CD8-positive, alpha-beta memory T cell (primary cell): ENCODE data around the gene HIRA. TPM values are rescaled to one million over a fixed set of nuclear protein-coding genes. Genes with fewer than 3 reads are reported as not detected.

ENCODE experiments used
- CTCF ChIA-PET: fragments of 350-600 bp; sonication (Branson Sonifier 250); formaldehyde crosslinking; loops from one replicate; lab custom pipeline; 2021; ENCODE audit warnings: antibody characterized with exemption; lab: Charles Lee
- POLR2A ChIA-PET: fragments of 350-600 bp; sonication (Branson Sonifier 250); formaldehyde crosslinking; loops from one replicate; lab custom pipeline; 2021; ENCODE audit warnings: antibody characterized with exemption; lab: Charles Lee
- DNase-seq, 5 donors: peaks; one replicate each; pipeline versions ENCODE4 v3.0.0 to v3.0.0-alpha.2; 2020 to 2022; ENCODE audit warnings: mixed read lengths in 1 of 5
- H3K27ac ChIP-seq: one replicate; pipeline ENCODE4 v1.7.0; 2013; ENCODE audit warnings: low read depth, mild to moderate bottlenecking, low read length, moderate library complexity
- H3K27me3 ChIP-seq: 2 replicates; pipeline ENCODE4 v1.7.0; 2013; ENCODE audit warnings: low read length, mild to moderate bottlenecking; ENCODE audit not compliant: insufficient read depth, poor library complexity, severe bottlenecking
- H3K36me3 ChIP-seq: 2 replicates; pipeline ENCODE4 v1.7.0; 2013; ENCODE audit warnings: mild to moderate bottlenecking, low read length, moderate library complexity; ENCODE audit not compliant: insufficient read depth
- H3K4me1 ChIP-seq: 2 replicates; pipeline ENCODE4 v1.7.0; 2013; ENCODE audit warnings: mild to moderate bottlenecking, low read length, moderate library complexity; ENCODE audit not compliant: insufficient read depth
- H3K4me3 ChIP-seq: 2 replicates; pipeline ENCODE4 v1.7.0; 2013; ENCODE audit warnings: mild to moderate bottlenecking, low read length
- H3K9me3 ChIP-seq: 2 replicates; pipeline ENCODE4 v1.7.0; 2013; ENCODE audit warnings: mild to moderate bottlenecking, low read length
- H3K27ac Mint-ChIP-seq, 8 donors: one replicate each; pipeline ENCODE4 v1.8.0; 2020 to 2021; ENCODE audit warnings: mixed read lengths in 8 of 8, mild to moderate bottlenecking in 6 of 8, inconsistent platforms in 3 of 8, moderate library complexity in 3 of 8
- H3K27me3 Mint-ChIP-seq, 2 donors: one replicate each; pipeline ENCODE4 v1.8.0; 2020 to 2021; ENCODE audit warnings: mixed read lengths in 2 of 2, mild to moderate bottlenecking in 1 of 2, moderate library complexity in 1 of 2
- H3K36me3 Mint-ChIP-seq, 3 donors: one replicate each; pipeline ENCODE4 v1.8.0; 2020 to 2021; ENCODE audit warnings: mixed read lengths in 3 of 3, inconsistent platforms in 1 of 3, mild to moderate bottlenecking in 1 of 3
- H3K4me1 Mint-ChIP-seq, 3 donors: one replicate each; pipeline ENCODE4 v1.8.0; 2020 to 2021; ENCODE audit warnings: mixed read lengths in 3 of 3, inconsistent platforms in 1 of 3, mild to moderate bottlenecking in 1 of 3
- H3K4me3 Mint-ChIP-seq, 7 donors: one replicate each; pipeline ENCODE4 v1.8.0; 2020 to 2021; ENCODE audit warnings: mixed read lengths in 7 of 7, mild to moderate bottlenecking in 6 of 7, moderate library complexity in 4 of 7, inconsistent platforms in 2 of 7
- H3K9me3 Mint-ChIP-seq, 5 donors: one replicate each; pipeline ENCODE4 v1.8.0; 2020 to 2022; ENCODE audit warnings: mixed read lengths in 5 of 5, mild to moderate bottlenecking in 3 of 5, moderate library complexity in 2 of 5, inconsistent platforms in 1 of 5
- polyA plus RNA-seq: library from polyadenylated mRNA; unstranded; fragments of 300-500 nt; fragmentation: Illumina TruSeq; gene quantifications from one replicate; pipeline ENCODE4 v1.2.3, GENCODE V29; 2021
- total RNA-seq, 2 experiments: library from RNA; stranded (reverse); gene quantifications; one replicate each; pipeline ENCODE4 v1.2.3, GENCODE V29; 2021

Gene HIRA
- total and polyA plus RNA-seq, 3 experiments from 2014 or later: 4.6 to 44.8 (median 38.5) TPM

DNA sequence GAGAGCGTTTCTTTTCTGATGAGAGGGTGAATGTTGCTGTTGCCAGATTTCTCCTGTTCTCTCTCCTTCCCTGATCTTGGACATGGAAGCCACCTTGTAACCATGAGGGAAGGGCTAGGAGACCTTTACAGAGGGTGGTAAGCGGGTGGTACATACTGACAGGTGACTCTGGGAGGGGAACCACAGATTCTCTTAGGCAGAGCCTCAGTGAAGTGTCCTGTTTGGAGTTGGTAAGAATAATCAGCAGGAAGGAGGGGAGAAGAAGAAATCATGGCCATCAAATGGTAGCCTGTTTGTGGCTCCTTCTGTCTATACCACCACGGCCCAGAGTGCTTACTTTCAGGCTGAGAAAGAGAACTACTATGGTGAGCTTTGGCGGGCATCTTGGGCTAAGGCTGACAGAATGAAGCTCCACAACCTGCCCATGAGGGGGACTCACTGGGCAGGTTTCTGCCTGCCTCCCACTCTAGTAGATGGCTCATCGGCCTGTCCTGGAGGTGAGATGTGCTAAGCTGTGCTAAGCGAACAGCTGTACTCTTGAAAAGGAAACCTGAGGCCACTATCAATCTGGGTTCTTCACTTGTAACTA is 84.8 kb downstream of the HIRA start:
- Histone ChIP-seq H3K36me3 (peaks cover 24% of the 10 kb centered on the region), H3K4me1 (no peaks in the 10 kb centered on the region), H3K27me3 (no peaks in the 10 kb centered on the region), H3K9me3 (no peaks in the 10 kb centered on the region), H3K4me3 (no peak overlapping the region), H3K27ac (no peak overlapping the region)
- Mint-ChIP-seq H3K4me1 (peaks cover 0 to 12% (median 8%) of the 10 kb centered on the region in 3 donors), H3K9me3 (no peaks in the 10 kb centered on the region), H3K4me3 (no peak overlapping the region), H3K27ac (peak overlapping the region in 4 of 8 donors; percentile 18 to 82 (median 70)), H3K36me3 (peaks cover 39 to 86% (median 41%) of the 10 kb centered on the region in 3 donors), H3K27me3 (peaks cover 0 to 3% of the 10 kb centered on the region in 2 donors)
- POLR2A ChIA-PET: no interaction called here
- DNase-seq: no peak
- CTCF ChIA-PET: no interaction called here

DNA sequence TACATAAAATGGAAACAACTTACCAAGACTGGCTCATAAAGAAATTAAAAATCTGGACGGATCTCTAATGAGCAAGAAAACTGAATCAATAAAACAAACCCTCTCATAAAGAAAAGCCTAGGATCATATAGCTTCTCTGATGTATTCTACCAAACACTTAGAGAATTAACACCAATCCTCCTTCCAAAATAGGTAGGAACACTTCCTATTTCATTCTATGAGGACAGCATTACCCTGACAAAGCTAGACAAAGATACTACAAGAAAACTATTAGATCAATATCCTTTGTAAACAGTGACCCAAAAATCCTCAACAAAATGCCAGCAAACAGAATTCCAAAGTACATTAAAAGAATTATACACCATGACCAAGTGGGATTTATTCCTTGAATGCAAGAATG is 87.1 kb downstream of the HIRA start:
- no peak overlapping the region for H3K4me3 Mint-ChIP-seq
- CTCF ChIA-PET: no interaction called here
- H3K4me1 Mint-ChIP-seq: peaks cover 0 to 17% (median 7%) of the 10 kb centered on the region in 3 donors
- peak overlapping the region in 1 of 8 donors; percentile 2 for H3K27ac Mint-ChIP-seq
- H3K36me3 Mint-ChIP-seq: peaks cover 39 to 86% (median 45%) of the 10 kb centered on the region in 3 donors
- Histone ChIP-seq H3K4me1 (no peaks in the 10 kb centered on the region), H3K9me3 (no peaks in the 10 kb centered on the region), H3K4me3 (no peak overlapping the region), H3K36me3 (peaks cover 18% of the 10 kb centered on the region), H3K27ac (no peak overlapping the region), H3K27me3 (no peaks in the 10 kb centered on the region)
- POLR2A ChIA-PET: no interaction called here
- peaks cover 5 to 12% (median 8%) of the 10 kb centered on the region in 5 donors for H3K9me3 Mint-ChIP-seq
- DNase-seq: no peak
- H3K27me3 Mint-ChIP-seq: no peaks in the 10 kb centered on the region

DNA sequence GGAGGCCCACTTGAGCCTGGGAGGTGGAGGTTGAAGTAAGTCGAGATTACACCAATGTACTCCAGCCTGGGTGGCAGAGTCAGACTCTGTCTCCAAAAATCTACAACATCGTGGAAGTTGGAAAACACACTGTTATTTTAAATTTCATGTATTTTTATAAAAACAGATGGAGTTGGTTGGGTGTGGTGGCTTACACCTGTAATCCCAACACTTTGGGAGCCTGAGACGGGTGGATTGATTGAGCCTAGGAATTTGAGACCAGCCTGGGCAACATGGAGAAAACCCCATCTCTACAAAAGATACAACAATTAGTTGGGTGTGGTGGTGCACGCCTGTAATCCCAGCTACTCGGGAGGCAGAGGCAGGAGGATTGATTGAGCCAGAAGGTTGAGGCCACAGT is 88.1 kb downstream of the HIRA start:
- H3K4me3 Mint-ChIP-seq: no peak overlapping the region
- peaks cover 18% of the 10 kb centered on the region for H3K36me3 ChIP-seq
- peaks cover 46 to 90% (median 55%) of the 10 kb centered on the region in 3 donors for H3K36me3 Mint-ChIP-seq
- peaks cover 12 to 21% (median 14%) of the 10 kb centered on the region in 5 donors for H3K9me3 Mint-ChIP-seq
- H3K9me3 ChIP-seq: no peaks in the 10 kb centered on the region
- no peaks in the 10 kb centered on the region for H3K27me3 Mint-ChIP-seq
- ChIA-PET POLR2A (no interaction called here), CTCF (no interaction called here)
- no peak overlapping the region for H3K27ac ChIP-seq
- H3K27ac Mint-ChIP-seq: peak overlapping the region in 2 of 8 donors; percentile 32 to 47
- no peak overlapping the region for H3K4me3 ChIP-seq
- peaks cover 0 to 17% (median 9%) of the 10 kb centered on the region in 3 donors for H3K4me1 Mint-ChIP-seq
- no peak for DNase-seq
- no peaks in the 10 kb centered on the region for H3K27me3 ChIP-seq
- no peaks in the 10 kb centered on the region for H3K4me1 ChIP-seq

DNA sequence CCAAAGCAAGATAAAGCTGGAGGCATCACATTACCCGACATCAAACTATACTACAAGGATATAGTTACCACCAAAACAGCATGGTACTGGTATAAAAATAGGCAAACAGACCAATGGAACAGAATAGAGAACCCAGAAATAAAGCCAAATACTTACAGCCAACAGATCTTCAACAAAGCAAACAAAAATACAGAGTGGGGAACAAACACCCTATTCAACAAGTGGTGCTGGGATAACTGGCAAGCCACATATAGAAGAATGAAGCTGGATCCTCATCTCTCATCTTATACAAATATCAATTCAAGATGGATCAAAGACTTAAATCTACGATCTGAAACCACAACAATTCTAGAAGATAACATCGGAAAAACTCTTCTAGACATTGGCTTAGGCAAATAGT is 90.0 kb downstream of the HIRA start:
- H3K27ac Mint-ChIP-seq: peak overlapping the region in 2 of 8 donors; percentile 11 to 52
- no peaks in the 10 kb centered on the region for H3K27me3 Mint-ChIP-seq

DNA sequence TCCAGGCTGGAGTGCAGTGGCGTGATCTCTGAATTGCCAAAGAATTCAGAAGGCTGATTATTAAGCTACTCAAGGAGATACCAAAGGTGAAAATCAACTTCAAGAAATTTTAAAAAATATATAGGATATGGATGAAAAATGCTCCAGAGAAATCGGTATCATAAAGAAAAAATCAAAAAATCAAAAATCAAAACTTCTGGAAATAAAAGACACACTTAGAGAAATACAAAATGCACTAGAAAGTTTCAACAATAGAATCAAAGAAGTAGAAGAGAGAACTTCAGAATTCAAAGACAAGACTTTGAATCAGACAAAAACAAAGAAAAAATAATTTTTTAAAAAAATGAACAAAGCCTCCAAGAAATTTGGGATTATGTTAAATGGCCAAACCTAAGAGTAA is 94.4 kb downstream of the HIRA start:
- Histone ChIP-seq H3K9me3 (peaks cover 20% of the 10 kb centered on the region), H3K27ac (no peak overlapping the region), H3K4me3 (no peak overlapping the region), H3K36me3 (peaks cover 37% of the 10 kb centered on the region), H3K27me3 (no peaks in the 10 kb centered on the region), H3K4me1 (no peaks in the 10 kb centered on the region)
- Mint-ChIP-seq H3K27me3 (no peaks in the 10 kb centered on the region), H3K4me1 (peaks cover 0 to 8% (median 4%) of the 10 kb centered on the region in 3 donors), H3K4me3 (no peak overlapping the region), H3K9me3 (peaks cover 52 to 74% (median 63%) of the 10 kb centered on the region in 5 donors), H3K27ac (no peak overlapping the region), H3K36me3 (peaks cover 63 to 90% (median 84%) of the 10 kb centered on the region in 3 donors)
- CTCF ChIA-PET: no interaction called here
- POLR2A ChIA-PET: no interaction called here
- no peak for DNase-seq

More for the DNA sequence above, 90.0 kb downstream of the HIRA start:
- DNase-seq: no peak
- H3K36me3 Mint-ChIP-seq: peaks cover 55 to 93% (median 72%) of the 10 kb centered on the region in 3 donors
- H3K4me3 ChIP-seq: no peak overlapping the region
- H3K27me3 ChIP-seq: no peaks in the 10 kb centered on the region
- no peaks in the 10 kb centered on the region for H3K4me1 ChIP-seq
- peaks cover 13% of the 10 kb centered on the region for H3K9me3 ChIP-seq
- CTCF ChIA-PET: no interaction called here
- peaks cover 21% of the 10 kb centered on the region for H3K36me3 ChIP-seq
- peaks cover 0 to 17% (median 9%) of the 10 kb centered on the region in 3 donors for H3K4me1 Mint-ChIP-seq
- H3K27ac ChIP-seq: no peak overlapping the region
- H3K9me3 Mint-ChIP-seq: peaks cover 28 to 39% (median 33%) of the 10 kb centered on the region in 5 donors
- H3K4me3 Mint-ChIP-seq: no peak overlapping the region
- POLR2A ChIA-PET: no interaction called here

DNA sequence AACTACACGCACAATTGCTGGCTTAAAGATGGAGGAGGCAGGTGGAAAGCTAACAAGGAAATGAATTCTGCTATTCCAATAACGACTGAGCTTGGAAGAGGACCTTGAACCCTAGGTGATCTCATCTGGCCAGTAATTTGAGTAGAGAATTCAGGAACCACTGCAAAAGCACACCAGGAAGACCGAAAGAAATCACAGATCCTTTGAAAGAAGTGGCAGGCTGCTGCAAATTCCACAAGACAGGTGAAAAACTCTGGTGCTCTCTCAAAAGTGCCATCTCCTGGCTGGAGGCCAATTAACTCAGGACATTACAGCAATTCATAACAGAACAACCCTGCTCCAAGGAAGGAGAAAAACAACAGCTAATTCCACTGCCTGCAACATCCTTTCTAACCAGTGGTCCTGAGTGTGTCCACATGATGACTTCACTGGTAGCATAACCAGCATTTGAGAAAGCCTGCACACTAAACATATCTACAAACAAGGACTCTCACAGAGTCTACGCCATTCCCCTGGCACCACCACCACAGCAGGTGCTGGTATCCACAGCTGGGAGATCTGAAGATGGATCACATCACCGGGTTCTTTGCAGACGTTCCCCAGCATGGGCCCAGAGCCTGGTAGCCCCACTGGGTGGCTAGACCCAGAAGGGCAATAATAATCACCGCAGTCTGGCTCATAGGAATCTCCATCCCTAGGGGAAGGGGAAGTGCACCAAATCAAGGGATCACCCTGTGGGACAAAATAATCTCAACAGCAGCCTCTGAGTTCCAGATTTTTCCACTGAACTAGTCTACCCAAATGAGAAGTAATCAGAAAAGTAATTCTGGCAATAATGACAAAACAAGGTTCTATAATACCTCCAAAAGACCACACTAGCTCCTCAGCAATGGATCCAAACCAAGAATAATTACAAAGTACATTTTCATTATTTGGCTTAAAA is 95.1 kb downstream of the HIRA start:
- H3K36me3 Mint-ChIP-seq: peaks cover 63 to 90% (median 85%) of the 10 kb centered on the region in 3 donors
- H3K9me3 Mint-ChIP-seq: peaks cover 53 to 78% (median 63%) of the 10 kb centered on the region in 5 donors
- POLR2A ChIA-PET: no interaction called here
- no peak overlapping the region for H3K4me3 ChIP-seq
- DNase-seq: no peak
- H3K4me1 Mint-ChIP-seq: peaks cover 0 to 3% (median 2%) of the 10 kb centered on the region in 3 donors
- no peak overlapping the region for H3K27ac ChIP-seq
- no peaks in the 10 kb centered on the region for H3K4me1 ChIP-seq
- H3K27me3 ChIP-seq: no peaks in the 10 kb centered on the region
- H3K9me3 ChIP-seq: peaks cover 20% of the 10 kb centered on the region
- H3K36me3 ChIP-seq: peaks cover 45% of the 10 kb centered on the region
- H3K4me3 Mint-ChIP-seq: no peak overlapping the region
- peak overlapping the region in 1 of 8 donors; percentile 64 for H3K27ac Mint-ChIP-seq
- H3K27me3 Mint-ChIP-seq: no peaks in the 10 kb centered on the region
- CTCF ChIA-PET: no interaction called here

DNA sequence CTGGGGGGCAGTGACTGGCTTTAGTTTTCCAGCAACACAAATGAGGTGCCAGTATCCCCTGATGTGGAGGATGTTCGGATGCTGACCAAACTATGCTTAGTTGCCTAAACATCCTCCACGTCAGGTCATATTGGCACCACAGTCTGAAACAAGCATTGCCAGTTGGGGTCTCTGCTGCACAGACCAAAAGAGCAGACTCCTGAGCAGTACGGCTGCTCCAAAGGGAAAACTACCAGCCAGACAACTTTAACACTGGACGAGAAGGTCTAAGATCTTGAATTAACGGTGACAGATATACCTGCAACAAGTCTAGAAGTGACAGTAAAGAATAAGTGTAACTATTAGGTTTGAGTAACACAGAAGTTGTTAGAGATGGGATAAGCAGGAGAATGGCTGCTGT is 99.6 kb downstream of the HIRA start:
- H3K27ac ChIP-seq: no peak overlapping the region
- Mint-ChIP-seq H3K9me3 (peaks cover 36 to 63% (median 52%) of the 10 kb centered on the region in 5 donors), H3K4me3 (no peak overlapping the region), H3K27me3 (peaks cover 0 to 2% of the 10 kb centered on the region in 2 donors), H3K27ac (no peak overlapping the region), H3K4me1 (no peaks in the 10 kb centered on the region), H3K36me3 (peaks cover 53 to 75% (median 72%) of the 10 kb centered on the region in 3 donors)
- H3K4me3 ChIP-seq: no peak overlapping the region
- ChIA-PET POLR2A (no interaction called here), CTCF (no interaction called here)
- H3K36me3 ChIP-seq: peaks cover 50% of the 10 kb centered on the region
- no peaks in the 10 kb centered on the region for H3K4me1 ChIP-seq
- DNase-seq: no peak
- H3K9me3 ChIP-seq: peaks cover 12% of the 10 kb centered on the region
- H3K27me3 ChIP-seq: no peaks in the 10 kb centered on the region

DNA sequence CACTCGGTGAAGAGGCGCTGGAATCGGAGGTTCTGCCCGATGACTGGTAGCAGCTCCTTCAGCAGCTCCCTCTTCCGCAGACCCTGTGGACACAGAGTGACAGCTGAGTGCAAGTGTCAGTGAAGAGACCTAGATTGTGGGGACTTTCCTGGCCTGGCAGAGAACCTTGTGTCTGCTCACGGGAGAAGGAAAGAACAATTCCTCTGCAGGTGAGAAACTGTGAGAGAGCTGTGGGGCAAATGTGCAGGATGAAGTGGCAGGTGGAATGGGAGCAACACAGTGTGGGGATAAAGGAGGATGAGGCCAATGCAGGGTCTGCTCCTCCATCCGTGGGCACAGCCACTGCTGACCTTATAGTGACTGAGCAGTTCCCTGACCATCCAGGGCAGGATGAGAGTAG is 100.1 kb downstream of the HIRA start:
- POLR2A ChIA-PET: no interaction called here

More for the DNA sequence above, 100.1 kb downstream of the HIRA start:
- no peaks in the 10 kb centered on the region for H3K27me3 ChIP-seq
- no peaks in the 10 kb centered on the region for H3K4me1 ChIP-seq
- Mint-ChIP-seq H3K4me1 (no peaks in the 10 kb centered on the region), H3K9me3 (peaks cover 34 to 60% (median 47%) of the 10 kb centered on the region in 5 donors), H3K4me3 (no peak overlapping the region), H3K27me3 (peaks cover 0 to 2% of the 10 kb centered on the region in 2 donors), H3K27ac (no peak overlapping the region), H3K36me3 (peaks cover 49 to 70% (median 67%) of the 10 kb centered on the region in 3 donors)
- H3K9me3 ChIP-seq: peaks cover 7% of the 10 kb centered on the region
- H3K36me3 ChIP-seq: peaks cover 46% of the 10 kb centered on the region
- no peak overlapping the region for H3K4me3 ChIP-seq
- no peak overlapping the region for H3K27ac ChIP-seq
- CTCF ChIA-PET: interaction anchor here (1.0 kb wide), 1 partner anchor 9 kb away, joined by 3 read pairs; no protein-coding TSS in a partner anchor
- no peak for DNase-seq
